GM23338 (cell line): ENCODE results near the gene UXS1. TPM values are rescaled to one million over a fixed set of nuclear protein-coding genes. Genes with fewer than 3 reads are reported as not detected.

Experiments used
- ATAC-seq: fragments of 200-7000 bp; cut with Tn5 transposase; 3 replicates; pipeline ENCODE4 v1.9.1; 2020
- DNase-seq: peaks from one replicate; pipeline ENCODE4 v3.0.0-alpha.2; 2015; ENCODE audit warnings: low spot score
- H2AFZ ChIP-seq: fragments of 200-600 bp; sonication (generic); 2 replicates; pipeline ENCODE4 v1.8.0; 2016; ENCODE audit warnings: antibody characterized with exemption, mild to moderate bottlenecking, moderate library complexity
- H3F3A ChIP-seq: fragments of 200-600 bp; sonication (generic); replicated peaks from 2 replicates; pipeline ENCODE4 v1.8.0; 2017; ENCODE audit warnings: antibody characterized with exemption, mixed run types, low read depth
- H3K27ac ChIP-seq: fragments of 200-600 bp; sonication (generic); 2 replicates; pipeline ENCODE4 v1.6.1; 2016; ENCODE audit warnings: low read depth
- H3K27me3 ChIP-seq: fragments of 200-600 bp; sonication (generic); 2 replicates; pipeline ENCODE4 v1.8.0; 2016; ENCODE audit warnings: mild to moderate bottlenecking, mixed run types, moderate library complexity; ENCODE audit not compliant: insufficient read depth
- H3K36me3 ChIP-seq: fragments of 200-600 bp; sonication (generic); 2 replicates; pipeline ENCODE4 v1.8.0; 2016; ENCODE audit warnings: mild to moderate bottlenecking; ENCODE audit not compliant: insufficient read depth
- H3K4me1 ChIP-seq: fragments of 200-600 bp; sonication (generic); 2 replicates; pipeline ENCODE4 v1.8.0; 2016; ENCODE audit warnings: mild to moderate bottlenecking, moderate library complexity; ENCODE audit not compliant: insufficient read depth
- H3K4me2 ChIP-seq: fragments of 200-600 bp; sonication (generic); 2 replicates; pipeline ENCODE4 v1.7.1; 2017; ENCODE audit warnings: mixed run types
- H3K4me3 ChIP-seq: fragments of 200-600 bp; sonication (generic); 2 replicates; pipeline ENCODE4 v1.6.1; 2016; ENCODE audit warnings: mixed run types
- H3K79me2 ChIP-seq: fragments of 200-600 bp; sonication (generic); replicated peaks from 2 replicates; pipeline ENCODE4 v1.8.0; 2017; ENCODE audit warnings: mild to moderate bottlenecking; ENCODE audit not compliant: insufficient read depth
- H3K9me2 ChIP-seq: fragments of 200-600 bp; sonication (generic); 2 replicates; pipeline ENCODE4 v1.8.0; 2017; ENCODE audit not compliant: insufficient read depth
- H4K20me1 ChIP-seq: fragments of 200-600 bp; sonication (generic); replicated peaks from 2 replicates; pipeline ENCODE4 v1.8.0; 2017; ENCODE audit warnings: mild to moderate bottlenecking; ENCODE audit not compliant: insufficient read depth
- H3K27ac Mint-ChIP-seq: 2 replicates; pipeline ENCODE4 v1.8.0; 2020; ENCODE audit warnings: inconsistent platforms, mild to moderate bottlenecking, moderate library complexity, mixed read lengths
- H3K27me3 Mint-ChIP-seq: 3 replicates; pipeline ENCODE4 v1.8.0; 2022; ENCODE audit warnings: low read depth, mild to moderate bottlenecking, moderate library complexity, mixed read lengths, inconsistent platforms; ENCODE audit not compliant: insufficient read depth, poor library complexity
- H3K36me3 Mint-ChIP-seq: 3 replicates; pipeline ENCODE4 v1.8.0; 2021; ENCODE audit warnings: low read depth, mild to moderate bottlenecking, inconsistent platforms, moderate library complexity, mixed read lengths
- H3K4me1 Mint-ChIP-seq: 3 replicates; pipeline ENCODE4 v1.8.0; 2020; ENCODE audit warnings: mild to moderate bottlenecking, inconsistent platforms, mixed read lengths
- H3K4me3 Mint-ChIP-seq: 3 replicates; pipeline ENCODE4 v1.8.0; 2021; ENCODE audit warnings: moderate library complexity, mild to moderate bottlenecking, inconsistent platforms, mixed read lengths
- H3K9me3 Mint-ChIP-seq: 3 replicates; pipeline ENCODE4 v1.8.0; 2020; ENCODE audit warnings: moderate library complexity, mild to moderate bottlenecking, inconsistent platforms, mixed read lengths
- CREB1 ChIP-seq: fragments of 250-450 bp; sonication (Bioruptor Pico); IDR thresholded peaks from 2 replicates; pipeline ENCODE4 v1.5.0; 2020; ENCODE audit warnings: low read depth, mild to moderate bottlenecking, moderate library complexity
- ETS1 ChIP-seq: IDR thresholded peaks from 2 replicates; pipeline ENCODE4 v1.6.1; 2016; ENCODE audit warnings: antibody characterized with exemption
- EZH2 ChIP-seq: fragments of 200-600 bp; sonication (generic); IDR thresholded peaks from one replicate; pipeline ENCODE4 v1.8.0; 2017; ENCODE audit warnings: antibody characterized with exemption, mild to moderate bottlenecking, low read depth; ENCODE audit not compliant: unreplicated experiment
- EZH2phosphoT487 ChIP-seq: fragments of 200-600 bp; sonication (generic); IDR thresholded peaks from one replicate; pipeline ENCODE4 v1.8.1; 2018; ENCODE audit warnings: antibody characterized with exemption; ENCODE audit not compliant: unreplicated experiment
- JUNB ChIP-seq: IDR thresholded peaks from one replicate; pipeline ENCODE4 v1.6.1; 2016; ENCODE audit warnings: antibody characterized with exemption; ENCODE audit not compliant: unreplicated experiment
- NANOG ChIP-seq: IDR thresholded peaks from 2 replicates; pipeline ENCODE4 v1.6.1; 2016; ENCODE audit warnings: antibody characterized with exemption, borderline replicate concordance
- POLR2AphosphoS5 ChIP-seq: IDR thresholded peaks from 2 replicates; pipeline ENCODE4 v1.6.1; 2016; ENCODE audit warnings: antibody characterized with exemption, low read depth
- STAT1 ChIP-seq: IDR thresholded peaks from one replicate; pipeline ENCODE4 v1.6.1; 2016; ENCODE audit warnings: antibody characterized with exemption; ENCODE audit not compliant: unreplicated experiment
- ZNF114 ChIP-seq: fragments of 250-450 bp; sonication (Bioruptor Pico); IDR thresholded peaks from 2 replicates; pipeline ENCODE4 v1.5.0; 2020; ENCODE audit warnings: mild to moderate bottlenecking, moderate library complexity
- ZNF331 ChIP-seq: fragments of 250-450 bp; sonication (Bioruptor Pico); IDR thresholded peaks from 2 replicates; pipeline ENCODE4 v1.5.0; 2020; ENCODE audit warnings: low read depth, mild to moderate bottlenecking, moderate library complexity
- ZNF462 ChIP-seq: fragments of 250-450 bp; sonication (Bioruptor Pico); IDR thresholded peaks from 2 replicates; pipeline ENCODE4 v1.5.0; 2020; ENCODE audit warnings: mild to moderate bottlenecking, moderate library complexity
- polyA plus RNA-seq: library from polyadenylated mRNA; unstranded; fragments of >200 nt; fragmentation: Nextera tagmentation; extraction: Ambion mirVana; gene quantifications from 2 replicates; pipeline ENCODE4 v1.2.1, GENCODE V29; 2016
- total RNA-seq: library from RNA; depleted of rRNA; stranded (reverse); fragments of >200 nt; shearing (Covaris generic); gene quantifications from 2 replicates; pipeline ENCODE4 v1.2.3, GENCODE V29; 2014
- TF ChIP-seq, protein P1 (sequence below), 2 experiments: fragments of 200-600 bp in 1 of 2; sonication (generic) in 1 of 2; conservative IDR thresholded peaks; 2 replicates each; pipeline versions ENCODE4 v1.5.1 to v1.6.1; 2016 to 2017; ENCODE audit warnings: antibody characterized with exemption in 2 of 2, low read depth in 2 of 2, mild to moderate bottlenecking in 2 of 2, moderate library complexity in 1 of 2
- TF ChIP-seq, protein P2 (sequence below): IDR thresholded peaks from one replicate; pipeline ENCODE4 v1.6.1; 2018; ENCODE audit warnings: antibody characterized with exemption; ENCODE audit not compliant: unreplicated experiment

Gene UXS1
- total and polyA plus RNA-seq, 2 experiments from 2014 or later: 48.7 to 131 TPM

GRCh38 chr2:106223347-106223746, 29.2 kb upstream of the UXS1 start:
- Mint-ChIP-seq H3K27me3 (peaks cover 2% of the 10 kb centered on the region), H3K27ac (no peak overlapping the region), H3K4me3 (no peak overlapping the region), H3K4me1 (peaks cover 9% of the 10 kb centered on the region), H3K9me3 (no peaks in the 10 kb centered on the region; the same call in 2 of the 3 replicates), H3K36me3 (no peaks in the 10 kb centered on the region)
- H3K4me3 ChIP-seq: no peak overlapping the region
- no peaks in the 10 kb centered on the region for H3K79me2 ChIP-seq
- no peaks in the 10 kb centered on the region for H3K36me3 ChIP-seq
- no peak overlapping the region; the same call in 1 of the 2 replicates for H2AFZ ChIP-seq
- H3K9me2 ChIP-seq: no peaks in the 10 kb centered on the region
- peaks cover 5% of the 10 kb centered on the region; the same call in 1 of the 2 replicates for H3K4me1 ChIP-seq
- ATAC-seq (peak; percentile 68), DNase-seq (peak; percentile 34)
- no peak overlapping the region for H3K4me2 ChIP-seq
- H3K27ac ChIP-seq: no peak overlapping the region
- H3K27me3 ChIP-seq: no peaks in the 10 kb centered on the region
- H3F3A ChIP-seq: no peaks in the 10 kb centered on the region
- no peaks in the 10 kb centered on the region for H4K20me1 ChIP-seq
- TF ChIP-seq NANOG (no peak), ZNF114 (CRISPR knock-in tag) (no peak), EZH2 (no peak), EZH2phosphoT487 (no peak), CREB1 (CRISPR knock-in tag) (no peak), ZNF462 (CRISPR knock-in tag) (no peak), JUNB (no peak), STAT1 (no peak), ETS1 (no peak), ZNF331 (no peak), POLR2AphosphoS5 (no peak)
- TF ChIP-seq, protein P1, sequence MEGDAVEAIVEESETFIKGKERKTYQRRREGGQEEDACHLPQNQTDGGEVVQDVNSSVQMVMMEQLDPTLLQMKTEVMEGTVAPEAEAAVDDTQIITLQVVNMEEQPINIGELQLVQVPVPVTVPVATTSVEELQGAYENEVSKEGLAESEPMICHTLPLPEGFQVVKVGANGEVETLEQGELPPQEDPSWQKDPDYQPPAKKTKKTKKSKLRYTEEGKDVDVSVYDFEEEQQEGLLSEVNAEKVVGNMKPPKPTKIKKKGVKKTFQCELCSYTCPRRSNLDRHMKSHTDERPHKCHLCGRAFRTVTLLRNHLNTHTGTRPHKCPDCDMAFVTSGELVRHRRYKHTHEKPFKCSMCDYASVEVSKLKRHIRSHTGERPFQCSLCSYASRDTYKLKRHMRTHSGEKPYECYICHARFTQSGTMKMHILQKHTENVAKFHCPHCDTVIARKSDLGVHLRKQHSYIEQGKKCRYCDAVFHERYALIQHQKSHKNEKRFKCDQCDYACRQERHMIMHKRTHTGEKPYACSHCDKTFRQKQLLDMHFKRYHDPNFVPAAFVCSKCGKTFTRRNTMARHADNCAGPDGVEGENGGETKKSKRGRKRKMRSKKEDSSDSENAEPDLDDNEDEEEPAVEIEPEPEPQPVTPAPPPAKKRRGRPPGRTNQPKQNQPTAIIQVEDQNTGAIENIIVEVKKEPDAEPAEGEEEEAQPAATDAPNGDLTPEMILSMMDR (conservative IDR thresholded peaks at IDR 0.05; ENCODE audit: low read depth in 2 of 2): no peak
- TF ChIP-seq, protein P2, sequence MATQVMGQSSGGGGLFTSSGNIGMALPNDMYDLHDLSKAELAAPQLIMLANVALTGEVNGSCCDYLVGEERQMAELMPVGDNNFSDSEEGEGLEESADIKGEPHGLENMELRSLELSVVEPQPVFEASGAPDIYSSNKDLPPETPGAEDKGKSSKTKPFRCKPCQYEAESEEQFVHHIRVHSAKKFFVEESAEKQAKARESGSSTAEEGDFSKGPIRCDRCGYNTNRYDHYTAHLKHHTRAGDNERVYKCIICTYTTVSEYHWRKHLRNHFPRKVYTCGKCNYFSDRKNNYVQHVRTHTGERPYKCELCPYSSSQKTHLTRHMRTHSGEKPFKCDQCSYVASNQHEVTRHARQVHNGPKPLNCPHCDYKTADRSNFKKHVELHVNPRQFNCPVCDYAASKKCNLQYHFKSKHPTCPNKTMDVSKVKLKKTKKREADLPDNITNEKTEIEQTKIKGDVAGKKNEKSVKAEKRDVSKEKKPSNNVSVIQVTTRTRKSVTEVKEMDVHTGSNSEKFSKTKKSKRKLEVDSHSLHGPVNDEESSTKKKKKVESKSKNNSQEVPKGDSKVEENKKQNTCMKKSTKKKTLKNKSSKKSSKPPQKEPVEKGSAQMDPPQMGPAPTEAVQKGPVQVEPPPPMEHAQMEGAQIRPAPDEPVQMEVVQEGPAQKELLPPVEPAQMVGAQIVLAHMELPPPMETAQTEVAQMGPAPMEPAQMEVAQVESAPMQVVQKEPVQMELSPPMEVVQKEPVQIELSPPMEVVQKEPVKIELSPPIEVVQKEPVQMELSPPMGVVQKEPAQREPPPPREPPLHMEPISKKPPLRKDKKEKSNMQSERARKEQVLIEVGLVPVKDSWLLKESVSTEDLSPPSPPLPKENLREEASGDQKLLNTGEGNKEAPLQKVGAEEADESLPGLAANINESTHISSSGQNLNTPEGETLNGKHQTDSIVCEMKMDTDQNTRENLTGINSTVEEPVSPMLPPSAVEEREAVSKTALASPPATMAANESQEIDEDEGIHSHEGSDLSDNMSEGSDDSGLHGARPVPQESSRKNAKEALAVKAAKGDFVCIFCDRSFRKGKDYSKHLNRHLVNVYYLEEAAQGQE: no peak
